GM23338 (cell line): ENCODE data around the gene CHCHD6. TPM values are rescaled to one million over a fixed set of nuclear protein-coding genes. Genes with fewer than 3 reads are reported as not detected.

Experiments
- ATAC-seq: fragments of 200-7000 bp; cut with Tn5 transposase; 3 replicates; pipeline ENCODE4 v1.9.1; 2020
- DNase-seq: peaks from one replicate; pipeline ENCODE4 v3.0.0-alpha.2; 2015; ENCODE audit warnings: low spot score
- H2AFZ ChIP-seq: fragments of 200-600 bp; sonication (generic); 2 replicates; pipeline ENCODE4 v1.8.0; 2016; ENCODE audit warnings: antibody characterized with exemption, mild to moderate bottlenecking, moderate library complexity
- H3F3A ChIP-seq: fragments of 200-600 bp; sonication (generic); replicated peaks from 2 replicates; pipeline ENCODE4 v1.8.0; 2017; ENCODE audit warnings: antibody characterized with exemption, mixed run types, low read depth
- H3K27ac ChIP-seq: fragments of 200-600 bp; sonication (generic); 2 replicates; pipeline ENCODE4 v1.6.1; 2016; ENCODE audit warnings: low read depth
- H3K27me3 ChIP-seq: fragments of 200-600 bp; sonication (generic); 2 replicates; pipeline ENCODE4 v1.8.0; 2016; ENCODE audit warnings: mild to moderate bottlenecking, mixed run types, moderate library complexity; ENCODE audit not compliant: insufficient read depth
- H3K36me3 ChIP-seq: fragments of 200-600 bp; sonication (generic); 2 replicates; pipeline ENCODE4 v1.8.0; 2016; ENCODE audit warnings: mild to moderate bottlenecking; ENCODE audit not compliant: insufficient read depth
- H3K4me1 ChIP-seq: fragments of 200-600 bp; sonication (generic); 2 replicates; pipeline ENCODE4 v1.8.0; 2016; ENCODE audit warnings: mild to moderate bottlenecking, moderate library complexity; ENCODE audit not compliant: insufficient read depth
- H3K4me2 ChIP-seq: fragments of 200-600 bp; sonication (generic); 2 replicates; pipeline ENCODE4 v1.7.1; 2017; ENCODE audit warnings: mixed run types
- H3K4me3 ChIP-seq: fragments of 200-600 bp; sonication (generic); 2 replicates; pipeline ENCODE4 v1.6.1; 2016; ENCODE audit warnings: mixed run types
- H3K79me2 ChIP-seq: fragments of 200-600 bp; sonication (generic); replicated peaks from 2 replicates; pipeline ENCODE4 v1.8.0; 2017; ENCODE audit warnings: mild to moderate bottlenecking; ENCODE audit not compliant: insufficient read depth
- H3K9me2 ChIP-seq: fragments of 200-600 bp; sonication (generic); 2 replicates; pipeline ENCODE4 v1.8.0; 2017; ENCODE audit not compliant: insufficient read depth
- H4K20me1 ChIP-seq: fragments of 200-600 bp; sonication (generic); replicated peaks from 2 replicates; pipeline ENCODE4 v1.8.0; 2017; ENCODE audit warnings: mild to moderate bottlenecking; ENCODE audit not compliant: insufficient read depth
- H3K27ac Mint-ChIP-seq: 2 replicates; pipeline ENCODE4 v1.8.0; 2020; ENCODE audit warnings: inconsistent platforms, mild to moderate bottlenecking, moderate library complexity, mixed read lengths
- H3K27me3 Mint-ChIP-seq: 3 replicates; pipeline ENCODE4 v1.8.0; 2022; ENCODE audit warnings: low read depth, mild to moderate bottlenecking, moderate library complexity, mixed read lengths, inconsistent platforms; ENCODE audit not compliant: insufficient read depth, poor library complexity
- H3K36me3 Mint-ChIP-seq: 3 replicates; pipeline ENCODE4 v1.8.0; 2021; ENCODE audit warnings: low read depth, mild to moderate bottlenecking, inconsistent platforms, moderate library complexity, mixed read lengths
- H3K4me1 Mint-ChIP-seq: 3 replicates; pipeline ENCODE4 v1.8.0; 2020; ENCODE audit warnings: mild to moderate bottlenecking, inconsistent platforms, mixed read lengths
- H3K4me3 Mint-ChIP-seq: 3 replicates; pipeline ENCODE4 v1.8.0; 2021; ENCODE audit warnings: moderate library complexity, mild to moderate bottlenecking, inconsistent platforms, mixed read lengths
- H3K9me3 Mint-ChIP-seq: 3 replicates; pipeline ENCODE4 v1.8.0; 2020; ENCODE audit warnings: moderate library complexity, mild to moderate bottlenecking, inconsistent platforms, mixed read lengths
- CTCF ChIP-seq, 2 experiments: fragments of 200-600 bp in 1 of 2; sonication (generic) in 1 of 2; conservative IDR thresholded peaks; 2 replicates each; pipeline versions ENCODE4 v1.5.1 to v1.6.1; 2016 to 2017; ENCODE audit warnings: antibody characterized with exemption in 2 of 2, low read depth in 2 of 2, mild to moderate bottlenecking in 2 of 2, moderate library complexity in 1 of 2
- ETS1 ChIP-seq: IDR thresholded peaks from 2 replicates; pipeline ENCODE4 v1.6.1; 2016; ENCODE audit warnings: antibody characterized with exemption
- EZH2 ChIP-seq: fragments of 200-600 bp; sonication (generic); IDR thresholded peaks from one replicate; pipeline ENCODE4 v1.8.0; 2017; ENCODE audit warnings: antibody characterized with exemption, mild to moderate bottlenecking, low read depth; ENCODE audit not compliant: unreplicated experiment
- EZH2phosphoT487 ChIP-seq: fragments of 200-600 bp; sonication (generic); IDR thresholded peaks from one replicate; pipeline ENCODE4 v1.8.1; 2018; ENCODE audit warnings: antibody characterized with exemption; ENCODE audit not compliant: unreplicated experiment
- ZNF462 ChIP-seq: fragments of 250-450 bp; sonication (Bioruptor Pico); IDR thresholded peaks from 2 replicates; pipeline ENCODE4 v1.5.0; 2020; ENCODE audit warnings: mild to moderate bottlenecking, moderate library complexity
- polyA plus RNA-seq: library from polyadenylated mRNA; unstranded; fragments of >200 nt; fragmentation: Nextera tagmentation; extraction: Ambion mirVana; gene quantifications from 2 replicates; pipeline ENCODE4 v1.2.1, GENCODE V29; 2016
- total RNA-seq: library from RNA; depleted of rRNA; stranded (reverse); fragments of >200 nt; shearing (Covaris generic); gene quantifications from 2 replicates; pipeline ENCODE4 v1.2.3, GENCODE V29; 2014

Gene CHCHD6
- total and polyA plus RNA-seq, 2 experiments from 2014 or later = 28.8 to 43.0 TPM

GRCh38 chr3:126666658-126667528 is 37.1 kb upstream of the CHCHD6 start (continued):
- no peak for TF ChIP-seq ZNF462 (CRISPR knock-in tag)

GRCh38 chr3:126667631-126668449 is 36.2 kb upstream of the CHCHD6 start:
- DNase-seq (no peak), ATAC-seq (no peak)
- no peaks in the 10 kb centered on the region for H3K9me2 ChIP-seq
- H3K4me3 Mint-ChIP-seq = no peak overlapping the region
- no peak overlapping the region for H3K4me2 ChIP-seq
- no peak for TF ChIP-seq EZH2phosphoT487
- TF ChIP-seq EZH2 = no peak
- TF ChIP-seq ETS1 = no peak
- no peak for TF ChIP-seq CTCF (conservative IDR thresholded peaks at IDR 0.05; ENCODE audit: low read depth in 2 of 2)
- no peaks in the 10 kb centered on the region for H3K27me3 ChIP-seq
- peaks cover 3% of the 10 kb centered on the region for H3K27me3 Mint-ChIP-seq
- H3K9me3 Mint-ChIP-seq = no peaks in the 10 kb centered on the region
- H3K36me3 ChIP-seq = no peaks in the 10 kb centered on the region
- H3K4me1 ChIP-seq = no peaks in the 10 kb centered on the region
- H3F3A ChIP-seq = no peaks in the 10 kb centered on the region
- H3K79me2 ChIP-seq = no peaks in the 10 kb centered on the region
- H3K27ac Mint-ChIP-seq = no peak overlapping the region
- H4K20me1 ChIP-seq = no peaks in the 10 kb centered on the region
- H3K27ac ChIP-seq = no peak overlapping the region
- no peaks in the 10 kb centered on the region for H3K36me3 Mint-ChIP-seq
- H2AFZ ChIP-seq = 0 out of 2 replicates have a peak overlapping the region, but pooled peaks have one; percentile 47
- H3K4me1 Mint-ChIP-seq = peaks cover 6% of the 10 kb centered on the region; the same call in 2 of the 3 replicates
- H3K4me3 ChIP-seq = no peak overlapping the region
